ENCODE data around the gene SEMA6D. TPM values are rescaled to one million over a fixed set of nuclear protein-coding genes. Genes with fewer than 3 reads are reported as not detected.

Gene SEMA6D
- polyA plus RNA-seq, 3 donors: 28.4 to 38.1 (median 31.9) TPM

DNA sequence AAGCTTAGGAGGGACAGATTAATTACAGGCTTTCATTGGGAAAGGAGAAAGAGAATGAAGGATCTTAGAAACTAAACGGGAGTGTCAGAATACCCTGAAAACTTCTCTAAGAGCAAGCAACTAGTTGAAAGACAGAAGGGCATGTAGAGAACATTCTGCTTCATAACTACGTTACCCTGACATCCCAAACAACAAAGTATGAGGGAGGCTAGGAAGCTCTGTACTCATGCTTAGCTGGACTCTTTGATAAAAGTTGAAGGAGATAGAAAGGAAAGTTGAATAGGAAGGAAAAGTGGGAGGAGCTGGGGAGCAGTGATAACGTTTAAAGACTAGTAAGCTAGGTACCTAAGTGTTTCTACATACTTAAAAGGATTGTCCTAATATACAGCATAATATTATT lies 64.2 kb downstream of the SEMA6D start:
- no peak for DNase-seq (ENCODE audit: low read depth in 3 of 3, low spot score in 2 of 3)

DNA sequence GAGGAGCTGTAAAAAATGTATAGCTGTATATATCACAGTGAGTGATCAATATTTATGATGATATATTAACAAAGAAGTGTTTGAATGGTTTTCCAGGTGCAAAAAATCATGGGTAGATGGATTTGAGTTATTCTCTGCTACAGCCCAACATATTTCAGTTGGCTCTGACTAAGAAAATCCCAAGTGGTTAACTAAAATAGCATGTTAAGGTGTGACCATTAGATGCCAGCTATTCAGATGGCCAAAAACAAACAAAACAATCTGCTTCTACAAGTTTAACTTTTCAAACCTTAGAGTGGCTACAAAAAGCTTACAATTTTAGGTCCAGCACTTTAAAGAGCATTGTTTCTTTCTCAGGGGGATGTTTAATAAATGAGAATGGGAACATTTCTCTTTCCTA lies 67.5 kb downstream of the SEMA6D start:
- no peak for DNase-seq (ENCODE audit: low read depth in 3 of 3, low spot score in 2 of 3)

DNA sequence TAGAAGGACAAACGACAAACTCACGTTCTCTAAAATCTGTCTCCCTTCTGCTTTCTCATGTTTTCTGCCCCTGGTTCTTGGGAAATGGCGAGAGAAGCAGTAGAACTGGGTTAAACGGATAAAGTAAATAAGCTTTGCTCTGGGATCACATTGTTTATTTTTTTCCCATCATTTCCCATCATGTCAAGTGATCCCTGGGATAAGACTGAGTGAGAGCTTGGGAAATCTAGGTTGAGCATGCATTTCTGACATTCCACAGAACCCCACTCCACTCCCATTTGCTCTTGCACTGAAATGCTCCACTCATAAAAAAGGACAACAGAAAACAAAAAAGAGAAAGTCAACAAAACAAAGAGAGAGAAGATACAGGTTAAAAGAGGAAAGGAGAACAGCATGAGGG lies 69.1 kb downstream of the SEMA6D start:
- DNase-seq (ENCODE audit: low read depth in 3 of 3, low spot score in 2 of 3): no peak

DNA sequence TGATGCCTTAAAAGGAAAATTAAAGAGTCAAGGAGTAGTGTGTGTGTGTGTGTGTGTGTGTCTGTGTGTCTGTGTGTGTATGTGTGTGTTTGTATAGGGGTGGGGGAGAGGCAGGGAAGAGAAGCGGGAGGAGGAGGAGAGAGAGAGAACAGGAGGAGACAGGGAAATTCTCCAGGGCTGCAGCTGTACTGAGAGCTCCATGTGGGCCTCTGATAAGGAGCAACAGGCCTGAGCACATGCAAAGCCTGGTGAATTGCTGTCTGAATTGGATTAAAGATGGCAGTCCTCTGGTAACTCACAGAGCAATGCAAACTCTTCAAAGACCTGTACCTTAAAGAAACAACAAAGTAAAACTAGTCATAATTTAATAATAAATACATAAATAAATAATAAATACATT lies 70.6 kb downstream of the SEMA6D start:
- DNase-seq (ENCODE audit: low read depth in 3 of 3, low spot score in 2 of 3): no peak

DNA sequence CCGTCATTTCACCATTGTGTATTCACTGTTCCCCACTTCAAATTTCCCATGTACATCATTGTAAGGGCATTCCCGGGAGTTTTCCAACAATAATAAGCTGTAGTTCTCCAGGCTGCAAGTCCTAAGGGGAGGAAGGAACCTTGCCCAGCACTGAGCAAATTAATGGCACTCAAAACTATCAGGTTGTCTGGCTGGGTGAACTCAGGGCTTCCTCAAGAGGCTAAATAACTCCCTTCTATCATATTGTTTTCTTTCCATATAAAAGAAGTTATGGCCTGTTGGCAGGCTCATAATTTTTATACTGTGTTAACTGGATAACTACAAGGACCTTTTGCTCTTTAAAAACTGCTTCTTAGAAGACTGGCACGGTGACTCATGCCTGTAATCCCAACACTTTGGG lies 71.4 kb downstream of the SEMA6D start:
- no peak for DNase-seq (ENCODE audit: low read depth in 3 of 3, low spot score in 2 of 3)

DNA sequence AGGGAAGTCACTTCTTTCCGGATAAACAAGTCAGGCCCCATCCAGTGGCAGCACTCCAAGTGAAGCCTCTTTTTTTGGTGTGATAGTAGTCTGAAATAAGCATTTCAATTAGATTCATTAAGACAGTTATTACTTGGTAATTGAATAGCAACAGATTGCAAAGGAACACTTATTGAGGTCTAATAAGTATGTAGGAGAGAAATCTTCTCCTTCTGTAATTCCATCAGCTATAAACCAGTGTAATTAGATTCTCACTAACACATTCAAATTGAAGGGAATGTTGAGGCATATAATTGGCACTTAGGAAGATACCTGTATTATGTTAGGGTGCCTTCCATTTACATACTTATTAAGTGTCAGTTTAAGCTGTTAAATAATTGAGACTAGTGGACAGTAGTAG lies 73.9 kb downstream of the SEMA6D start:
- no peak for DNase-seq (ENCODE audit: low read depth in 3 of 3, low spot score in 2 of 3)

DNA sequence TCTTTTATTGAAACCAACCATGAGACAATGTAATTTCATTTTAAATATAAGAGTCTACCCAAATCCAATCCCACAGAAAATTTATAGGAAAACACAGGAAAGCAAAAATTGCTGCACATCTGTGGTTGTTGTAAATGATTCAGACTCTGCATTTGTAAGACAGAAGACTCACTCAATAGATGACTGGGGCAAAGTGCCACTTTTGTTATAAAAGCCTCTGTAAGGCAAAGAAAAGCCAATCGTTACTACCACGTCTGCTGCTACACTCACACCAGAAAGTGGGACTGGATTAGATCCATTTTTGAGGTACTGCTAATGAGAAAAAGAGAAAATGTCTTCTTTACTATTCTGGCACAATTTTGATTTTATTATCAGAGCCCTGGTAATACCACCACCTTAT lies 74.9 kb downstream of the SEMA6D start:
- DNase-seq (ENCODE audit: low read depth in 3 of 3, low spot score in 2 of 3): no peak

DNA sequence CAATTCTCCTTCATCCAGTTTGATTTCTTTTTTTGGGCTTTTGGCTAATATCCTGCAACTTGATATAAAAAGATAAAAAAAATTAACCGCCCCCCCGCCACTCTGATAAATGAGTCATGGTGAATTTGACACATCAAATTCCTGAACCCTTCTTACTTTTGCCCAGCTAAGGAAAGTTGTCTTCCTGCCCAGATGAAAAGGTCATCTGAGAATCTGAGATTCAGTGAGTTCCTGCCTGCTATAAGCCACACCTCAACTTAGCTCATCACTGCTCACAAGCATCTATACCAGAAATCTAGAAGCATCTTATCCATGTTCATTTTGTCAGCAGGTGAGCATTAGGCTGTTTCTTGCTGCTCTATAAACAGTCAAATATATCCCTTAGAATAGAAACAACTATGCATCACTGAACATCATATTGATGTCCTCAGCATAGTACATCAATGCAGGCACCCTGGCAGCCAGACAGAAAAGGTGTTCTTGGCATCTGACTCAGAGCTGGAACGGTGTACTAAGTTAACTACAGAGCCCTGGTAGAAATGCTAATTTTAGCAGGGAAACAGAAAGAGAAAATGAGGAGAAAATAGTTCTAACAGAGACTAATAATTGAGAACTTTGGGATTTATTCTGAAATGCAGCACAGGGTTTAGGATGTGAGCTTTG lies 77.1 kb downstream of the SEMA6D start:
- DNase-seq (ENCODE audit: low read depth in 3 of 3, low spot score in 2 of 3): no peak

DNA sequence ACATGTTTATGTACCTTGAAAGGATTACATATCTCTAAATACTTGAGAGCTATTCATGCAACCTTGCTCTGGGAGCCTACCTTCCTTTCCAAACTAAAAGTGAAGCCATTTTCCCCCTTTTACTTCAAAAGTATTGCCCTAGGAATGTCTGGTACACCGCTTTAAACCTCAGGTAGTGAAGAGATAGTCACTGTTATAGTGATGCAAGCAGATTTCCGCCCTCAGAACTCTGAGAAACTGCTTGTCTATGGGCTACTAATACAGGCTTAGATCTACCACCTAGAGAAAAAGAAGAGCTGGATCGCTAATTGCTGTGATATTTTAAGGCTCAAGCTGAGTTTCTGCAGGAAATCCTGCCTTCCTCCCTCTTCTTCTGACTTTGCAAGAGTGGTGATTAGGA lies 78.6 kb downstream of the SEMA6D start:
- DNase-seq (ENCODE audit: low read depth in 3 of 3, low spot score in 2 of 3): no peak

DNA sequence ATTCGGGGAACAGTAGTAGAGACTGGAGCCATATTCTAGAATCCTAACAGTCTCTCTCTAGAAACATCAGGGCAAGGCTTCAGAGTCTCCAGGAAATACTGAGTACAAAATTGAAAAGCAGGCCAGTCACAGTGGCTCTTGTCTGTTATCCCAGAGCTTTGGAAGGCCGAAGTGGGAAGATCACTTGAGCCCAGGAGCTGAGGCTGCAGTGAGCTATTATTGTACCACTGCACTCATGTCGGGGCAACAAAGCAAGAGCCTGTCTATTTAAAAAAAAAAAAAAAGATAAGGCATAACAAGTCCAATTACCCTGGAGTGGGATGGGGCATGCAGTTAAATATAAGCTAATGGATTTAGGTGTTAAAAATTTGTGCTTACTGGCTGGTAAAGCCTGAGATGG lies 79.0 kb downstream of the SEMA6D start:
- DNase-seq (ENCODE audit: low read depth in 3 of 3, low spot score in 2 of 3): no peak

DNA sequence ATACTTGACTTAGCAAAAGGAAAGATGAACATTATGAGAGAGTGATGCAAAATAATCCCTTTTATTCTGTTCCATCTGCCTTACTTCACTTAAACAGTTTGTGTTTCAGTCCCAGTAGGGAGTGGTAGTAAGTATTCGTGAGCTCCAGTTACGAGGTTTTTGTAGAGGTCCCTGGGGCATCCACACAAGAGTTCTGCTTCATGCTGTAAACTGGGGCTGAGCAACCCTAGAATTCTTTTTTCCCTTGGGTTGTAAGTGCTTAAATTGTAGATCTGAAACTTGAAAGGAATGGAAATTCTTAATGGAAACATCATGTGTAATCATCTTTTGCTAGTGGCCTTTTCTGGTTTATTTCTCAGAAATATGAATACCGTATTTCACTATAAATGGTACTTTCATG lies 79.5 kb downstream of the SEMA6D start:
- DNase-seq (ENCODE audit: low read depth in 3 of 3, low spot score in 2 of 3): no peak

DNA sequence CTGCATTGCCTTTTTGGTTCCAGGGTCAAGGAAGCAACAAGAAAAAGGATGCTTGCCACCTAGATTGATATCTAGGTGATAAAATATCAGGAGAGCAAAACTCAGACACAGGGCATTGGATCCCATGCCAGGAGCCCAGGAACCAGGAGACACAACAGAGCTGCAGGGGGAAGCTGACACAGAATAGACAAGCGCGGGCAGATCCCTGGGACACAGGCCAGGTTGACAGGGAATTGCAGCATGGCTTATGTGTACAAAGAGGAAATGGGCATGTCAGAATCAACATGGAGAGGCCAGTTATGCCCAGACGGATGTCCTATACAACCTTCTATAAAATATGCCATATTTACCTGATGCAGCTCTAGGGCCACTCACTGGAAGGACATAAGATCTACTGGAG lies 84.2 kb downstream of the SEMA6D start:
- no peak for DNase-seq (ENCODE audit: low read depth in 3 of 3, low spot score in 2 of 3)

DNA sequence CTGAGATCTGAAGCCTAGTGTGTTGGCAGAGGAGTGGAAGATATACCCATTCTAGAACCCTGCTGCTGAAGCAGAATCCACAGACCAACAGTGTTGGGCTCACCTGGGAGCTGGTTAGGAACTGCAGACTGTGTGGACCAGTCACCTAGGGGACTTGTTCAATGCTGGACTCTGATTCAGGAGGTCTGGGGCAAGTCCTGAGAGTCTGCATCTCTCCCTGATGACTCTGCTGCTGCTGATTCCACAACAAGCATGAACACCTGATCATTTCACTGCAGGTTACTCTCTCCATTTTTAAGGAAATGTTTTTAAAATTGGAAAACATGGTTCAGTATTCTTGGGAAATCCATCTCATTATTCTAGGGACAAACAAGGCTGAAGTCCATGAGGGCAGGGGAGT lies 84.9 kb downstream of the SEMA6D start:
- no peak for DNase-seq (ENCODE audit: low read depth in 3 of 3, low spot score in 2 of 3)

DNA sequence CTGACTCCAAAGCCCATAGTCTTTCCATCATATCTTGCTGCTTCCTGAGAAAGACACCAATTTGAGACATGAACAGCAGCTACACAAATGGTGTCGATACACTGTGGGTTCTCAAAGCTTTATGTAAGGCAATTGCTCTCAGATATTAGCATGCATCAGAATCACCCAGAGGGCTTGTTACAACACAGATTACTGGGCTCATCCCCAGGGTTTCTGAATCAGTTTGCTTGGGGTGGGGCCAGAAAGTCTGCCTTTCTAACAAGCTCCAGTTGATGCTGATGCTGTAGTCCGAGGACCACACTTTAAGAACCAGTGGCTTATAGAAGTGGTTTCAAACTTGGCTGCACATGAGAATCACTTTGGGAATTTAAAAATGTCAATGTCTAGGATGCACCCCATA lies 86.5 kb downstream of the SEMA6D start:
- no peak for DNase-seq (ENCODE audit: low read depth in 3 of 3, low spot score in 2 of 3)

DNA sequence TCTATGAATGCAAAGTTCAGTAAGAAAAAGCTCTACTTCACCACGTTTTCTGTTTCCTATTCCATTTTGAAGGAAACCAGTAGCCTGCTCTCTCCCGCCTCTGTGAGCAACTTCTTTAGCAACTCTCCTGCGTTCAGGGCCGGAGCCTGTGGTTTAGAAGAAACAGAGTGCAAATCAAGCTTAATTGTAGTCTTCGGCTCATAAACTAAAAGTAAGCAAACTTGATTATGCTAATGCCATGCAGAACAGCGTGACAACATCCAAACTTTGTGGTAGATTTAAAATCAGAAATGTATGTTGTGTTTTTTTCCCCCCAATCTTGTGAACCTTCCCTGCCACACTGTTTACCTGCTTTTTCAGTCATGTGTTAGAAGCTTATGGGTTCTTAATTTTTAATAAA lies 87.4 kb downstream of the SEMA6D start:
- no peak for DNase-seq (ENCODE audit: low read depth in 3 of 3, low spot score in 2 of 3)

DNA sequence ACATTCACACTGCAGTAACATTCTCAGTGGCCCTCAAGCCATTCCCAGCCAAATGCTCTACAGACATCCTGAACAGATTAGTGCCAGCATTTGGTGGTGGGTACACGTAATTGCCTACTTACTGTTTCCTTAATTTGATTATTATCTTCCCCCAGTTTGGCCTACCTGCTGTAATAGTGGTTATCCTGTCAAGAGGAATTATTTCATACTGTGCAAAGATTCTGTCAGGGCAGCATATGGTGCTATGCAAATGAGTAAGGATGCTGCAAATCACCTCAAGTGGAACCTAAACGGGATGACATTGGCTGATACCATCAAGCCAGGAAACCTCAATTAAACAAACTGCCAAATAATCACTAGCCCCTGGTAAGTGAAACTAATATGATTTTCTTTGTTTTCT lies 88.7 kb downstream of the SEMA6D start:
- no peak for DNase-seq (ENCODE audit: low read depth in 3 of 3, low spot score in 2 of 3)

DNA sequence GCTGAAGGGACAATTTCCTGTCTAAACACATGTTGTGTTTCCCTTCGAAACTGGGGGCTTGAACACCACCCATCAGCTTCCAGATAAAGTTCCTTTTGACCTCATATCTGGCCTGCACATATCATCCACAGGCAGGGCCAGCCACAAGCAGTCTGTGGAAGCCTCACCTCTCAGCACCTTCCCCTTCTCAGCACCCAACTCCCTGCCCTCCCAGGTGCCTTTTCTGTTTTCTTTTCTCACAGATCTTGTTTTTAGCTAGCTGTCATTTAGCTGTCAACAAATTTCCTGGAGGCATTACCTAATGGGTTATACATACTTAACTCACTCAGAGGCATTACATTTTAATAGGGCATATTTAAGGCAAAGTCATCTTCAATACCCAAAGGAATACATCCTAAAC lies 93.9 kb downstream of the SEMA6D start:
- no peak for DNase-seq (ENCODE audit: low read depth in 3 of 3, low spot score in 2 of 3)

DNA sequence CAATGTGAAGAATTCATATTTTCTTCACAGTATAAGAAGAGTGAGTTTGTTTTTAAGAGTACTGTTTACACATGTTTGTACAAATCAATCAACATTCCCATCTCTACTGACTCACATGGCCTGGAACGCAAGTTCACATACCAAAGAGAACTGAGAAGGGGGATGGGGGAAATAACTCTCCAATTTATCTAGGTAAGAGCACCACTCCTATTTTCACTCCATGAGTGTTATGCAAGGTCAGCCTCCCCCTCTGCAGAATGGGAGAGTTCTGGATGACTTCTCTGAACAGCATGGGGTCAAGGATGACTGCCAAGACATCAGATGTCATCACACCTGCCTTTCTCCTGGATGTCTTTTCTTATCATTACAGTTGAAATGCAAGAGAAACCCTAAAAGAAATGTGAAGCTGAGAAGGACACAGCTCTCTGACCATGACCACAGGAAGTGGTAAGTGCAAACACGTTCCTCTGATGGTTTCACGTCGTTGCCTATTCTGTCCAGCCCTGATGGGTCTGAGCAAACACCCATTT lies 95.2 kb downstream of the SEMA6D start:
- no peak for DNase-seq (ENCODE audit: low read depth in 3 of 3, low spot score in 2 of 3)

DNA sequence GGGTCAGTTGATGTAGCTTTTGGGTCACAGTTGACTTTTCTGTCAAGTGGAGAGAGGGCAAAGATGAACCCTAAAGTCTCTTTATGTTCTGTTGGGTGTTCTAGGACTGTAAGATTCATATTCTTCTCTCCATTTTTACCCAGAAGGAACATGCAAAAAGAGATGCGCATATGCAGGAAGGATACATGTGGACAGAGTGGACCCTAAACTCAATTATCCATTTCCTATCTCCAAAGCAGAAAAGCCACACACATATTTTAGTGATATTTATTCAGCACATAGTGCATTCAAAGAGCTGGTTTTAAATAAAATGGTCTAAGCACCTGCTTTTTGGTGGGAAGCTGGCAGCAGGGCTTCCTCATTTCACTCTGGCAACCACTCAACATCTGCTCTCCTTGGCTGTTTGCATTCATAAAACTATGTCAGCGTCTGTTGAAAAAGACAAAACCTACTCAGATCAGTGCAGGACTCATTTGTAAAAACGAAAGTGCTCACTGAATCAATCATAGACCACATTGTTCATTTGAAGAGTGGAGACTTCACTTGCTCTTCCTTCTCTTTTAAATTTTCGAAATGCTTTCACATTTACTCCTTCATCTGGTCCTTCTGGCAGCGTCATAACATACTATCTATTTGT lies 96.6 kb downstream of the SEMA6D start:
- no peak for DNase-seq (ENCODE audit: low read depth in 3 of 3, low spot score in 2 of 3)

DNA sequence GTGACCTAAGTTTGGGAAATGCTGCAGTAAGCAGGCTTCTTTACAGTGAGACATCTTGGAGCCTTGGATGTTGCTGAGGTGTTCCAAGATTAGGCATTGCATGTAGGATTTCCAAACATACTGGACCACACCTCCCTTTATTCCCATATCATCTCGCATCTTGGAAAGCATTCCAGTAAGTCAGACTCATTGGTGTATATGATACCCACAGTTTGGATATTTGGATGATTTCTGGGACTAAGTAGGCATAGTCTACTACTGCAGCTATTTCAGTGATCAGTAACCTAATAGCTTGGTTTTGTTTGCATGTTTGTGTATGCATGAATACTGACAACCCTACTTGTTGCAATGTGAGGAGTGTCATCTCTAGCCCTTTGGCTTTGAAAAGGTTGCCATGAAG lies 97.3 kb downstream of the SEMA6D start:
- no peak for DNase-seq (ENCODE audit: low read depth in 3 of 3, low spot score in 2 of 3)

DNA sequence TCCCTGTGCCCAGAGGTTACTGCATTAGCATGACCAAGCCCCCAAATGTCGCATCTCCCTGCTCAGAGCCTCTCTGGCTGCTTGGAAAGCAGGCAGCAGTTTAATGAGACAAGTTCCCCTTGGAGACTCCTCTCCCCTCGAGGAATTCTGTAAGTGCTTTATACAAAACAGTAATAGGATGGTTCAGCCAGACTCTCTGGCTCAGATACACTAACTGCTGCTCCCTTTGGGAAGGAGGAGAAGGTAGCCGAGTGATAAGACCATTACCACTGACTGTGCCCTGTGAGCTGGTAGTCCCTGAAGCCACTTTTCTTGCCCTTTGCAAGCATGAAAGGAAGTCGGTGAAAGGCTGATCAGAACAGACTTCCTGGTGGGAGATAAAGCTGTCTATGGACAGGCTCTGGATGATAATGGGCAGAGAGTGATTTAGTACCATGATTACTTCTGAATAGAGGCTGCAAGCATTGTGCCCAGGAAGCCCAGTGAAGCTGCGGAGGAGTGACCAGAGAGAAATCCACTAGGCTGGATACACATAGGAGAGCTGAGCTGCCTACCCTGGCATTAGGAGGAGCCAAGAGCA lies 100.8 kb downstream of the SEMA6D start:
- no peak for DNase-seq (ENCODE audit: low read depth in 3 of 3, low spot score in 2 of 3)

DNA sequence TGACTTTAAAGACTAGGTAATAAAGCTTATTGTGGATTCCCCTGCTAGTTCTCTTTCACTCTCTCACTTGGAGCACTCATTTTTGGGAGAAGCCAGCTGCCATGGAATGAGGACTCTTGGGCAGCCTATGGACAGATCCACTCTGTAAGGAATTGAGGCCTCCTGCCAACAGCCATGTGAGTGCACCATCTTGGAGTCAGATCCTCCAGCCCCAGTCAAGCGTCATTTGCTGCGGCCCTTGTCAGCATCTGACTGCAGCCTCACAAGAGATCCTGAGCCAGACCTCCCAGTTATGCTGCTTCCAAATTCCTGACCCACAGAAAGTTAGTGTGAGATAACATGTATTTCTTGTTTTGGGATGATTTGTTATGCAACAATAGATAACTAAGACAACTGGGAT lies 101.9 kb downstream of the SEMA6D start:
- no peak for DNase-seq (ENCODE audit: low read depth in 3 of 3, low spot score in 2 of 3)
